Measurements from ENCODE around the gene KRTAP10-3.
"Not testable (repeated sequence)": the region's sequence is repeated elsewhere in the genome, so short reads cannot be mapped to it uniquely, and the experiment has no call there.

The KRTAP10-3 gene

DNA sequence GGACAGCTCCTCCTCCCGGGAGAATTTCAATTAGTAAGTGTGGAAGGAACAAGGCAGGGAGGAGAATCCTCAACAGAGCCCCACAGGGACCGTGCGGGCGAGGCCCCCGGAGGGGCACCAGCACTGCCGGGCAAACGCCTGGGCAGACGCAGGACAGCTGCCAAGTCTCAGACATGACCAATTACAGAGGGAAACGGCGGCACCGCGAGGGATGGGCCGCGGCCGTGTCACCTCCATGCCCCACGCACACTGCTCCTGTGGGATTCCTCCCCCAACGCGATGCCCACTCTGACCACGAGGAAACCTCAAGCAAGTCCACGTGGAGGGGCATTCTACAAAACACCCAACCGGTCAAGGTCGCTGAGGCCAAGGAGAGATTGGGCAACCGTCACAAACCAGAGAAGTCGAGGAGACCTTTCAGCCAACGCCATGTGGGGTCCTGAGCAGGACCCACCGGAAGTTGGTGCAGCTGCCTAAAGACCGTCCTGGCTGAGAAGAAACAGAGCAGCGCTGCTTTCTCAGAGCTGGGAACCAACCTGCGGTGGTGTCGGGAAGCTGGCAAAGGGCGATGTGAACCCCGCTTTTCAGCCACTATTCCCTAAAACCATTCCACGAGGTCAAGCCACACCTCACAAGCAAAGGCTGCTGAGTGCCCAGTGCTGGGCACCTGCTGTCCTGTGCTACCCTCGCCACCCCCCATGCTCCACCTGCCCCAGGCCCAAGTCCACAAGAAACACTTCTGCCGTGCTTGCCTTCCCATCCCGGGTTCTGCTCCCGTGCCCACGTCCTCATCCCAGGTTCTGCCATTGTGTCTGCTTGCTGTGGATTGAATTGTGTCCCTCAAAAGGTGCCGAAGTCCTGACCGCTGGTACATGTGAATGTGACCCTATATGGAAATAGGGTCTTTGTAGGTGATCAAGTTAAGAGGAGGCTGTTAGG, 13.5 kb upstream of the KRTAP10-3 start:
- DNase-seq (ENCODE audit: low read depth, low spot score): no peak

DNA sequence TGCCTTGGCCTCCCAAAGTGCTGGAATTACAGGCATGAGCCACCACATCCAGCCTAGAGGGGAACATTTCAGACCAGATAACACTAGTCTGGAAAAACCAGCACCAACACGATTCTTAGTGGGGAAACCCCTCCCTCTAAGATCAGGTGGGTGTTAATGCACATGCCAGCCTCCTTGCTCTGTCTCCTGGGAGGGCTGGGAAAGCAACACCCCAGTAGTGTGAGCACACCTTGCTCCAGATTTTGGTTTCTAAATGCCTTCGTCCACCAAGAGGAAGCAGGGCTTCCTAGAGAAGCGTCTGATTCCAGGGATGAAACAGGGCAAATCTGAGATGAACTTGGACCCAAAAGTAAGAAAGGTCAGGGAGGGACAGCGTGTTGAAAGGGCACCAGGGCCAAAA, 12.7 kb upstream of the KRTAP10-3 start:
- DNase-seq (ENCODE audit: low read depth, low spot score): no peak

DNA sequence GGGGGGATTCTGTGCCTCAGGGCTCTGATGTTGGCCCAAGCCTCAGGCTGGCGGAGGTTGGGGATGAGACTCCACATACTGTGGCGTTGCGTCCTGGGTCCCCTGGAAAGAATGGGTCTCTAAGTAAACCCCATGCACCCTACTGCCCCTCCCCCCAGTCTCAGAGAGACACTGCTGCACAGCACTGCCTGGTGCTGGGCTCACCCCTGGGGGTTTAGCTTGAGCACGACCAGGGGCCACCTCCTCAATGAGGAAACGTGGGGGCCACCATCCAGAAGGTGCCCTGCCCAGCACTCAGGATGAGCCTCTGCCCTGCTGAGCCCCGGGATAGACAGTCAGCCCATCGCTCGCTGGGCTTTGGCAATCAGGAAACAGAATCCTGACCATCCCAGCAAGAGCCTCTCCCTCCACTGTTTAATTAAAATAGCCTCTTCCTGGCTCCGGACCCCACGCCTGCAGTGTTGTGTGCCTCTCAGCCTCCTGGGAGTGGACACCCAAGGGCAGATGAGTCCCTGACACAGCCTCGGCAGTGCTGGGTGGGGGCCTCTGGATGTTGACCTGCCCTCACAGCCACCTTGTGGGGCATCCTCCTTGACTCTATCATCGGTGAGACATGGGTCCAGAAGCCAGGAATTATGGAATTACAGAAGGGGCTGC, 11.4 kb upstream of the KRTAP10-3 start:
- no peak for DNase-seq (ENCODE audit: low read depth, low spot score)

DNA sequence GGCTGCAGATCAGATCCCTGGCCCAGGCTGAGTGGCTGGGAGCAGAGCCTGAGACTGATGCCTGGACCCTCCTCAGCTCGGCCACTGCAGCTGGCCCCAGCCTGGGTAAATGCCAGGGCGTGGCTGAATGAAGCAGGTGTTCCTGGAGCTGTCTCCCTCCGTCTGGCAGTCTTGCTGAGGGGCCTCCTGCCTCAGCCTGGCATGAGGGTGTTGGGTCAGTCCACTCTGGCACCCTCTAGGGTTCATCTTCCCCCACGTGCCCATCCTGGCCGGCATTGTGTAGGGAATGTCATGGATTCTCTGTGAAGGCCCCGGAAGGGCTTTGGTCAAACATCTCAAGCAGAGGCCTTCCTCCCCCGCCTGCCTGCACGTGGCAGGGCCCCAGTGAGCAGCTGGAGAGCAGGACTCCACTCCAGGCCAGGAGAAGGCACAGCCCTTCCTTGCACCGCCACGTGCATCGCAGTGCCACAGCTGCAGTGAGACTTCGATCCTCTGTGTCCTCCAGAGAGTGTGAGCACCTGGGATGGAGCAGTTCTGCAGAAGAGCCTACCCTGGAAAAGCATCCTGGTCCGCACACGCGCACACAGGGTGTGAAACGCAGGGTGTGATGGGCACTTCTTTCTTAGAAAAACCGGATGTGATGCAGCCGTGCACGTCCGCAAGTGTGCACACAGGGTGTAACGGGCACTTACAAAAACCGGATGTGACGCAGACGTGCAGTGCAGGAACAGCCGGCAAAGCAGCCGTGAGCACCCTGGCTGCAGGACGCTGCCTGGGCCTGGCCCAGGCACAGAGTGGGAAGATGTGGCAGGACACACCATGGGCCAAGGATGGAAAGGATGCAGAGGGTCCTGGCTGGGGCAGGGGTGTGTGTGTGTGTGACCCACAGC, 10.3 kb upstream of the KRTAP10-3 start:
- DNase-seq (ENCODE audit: low read depth, low spot score): no peak

DNA sequence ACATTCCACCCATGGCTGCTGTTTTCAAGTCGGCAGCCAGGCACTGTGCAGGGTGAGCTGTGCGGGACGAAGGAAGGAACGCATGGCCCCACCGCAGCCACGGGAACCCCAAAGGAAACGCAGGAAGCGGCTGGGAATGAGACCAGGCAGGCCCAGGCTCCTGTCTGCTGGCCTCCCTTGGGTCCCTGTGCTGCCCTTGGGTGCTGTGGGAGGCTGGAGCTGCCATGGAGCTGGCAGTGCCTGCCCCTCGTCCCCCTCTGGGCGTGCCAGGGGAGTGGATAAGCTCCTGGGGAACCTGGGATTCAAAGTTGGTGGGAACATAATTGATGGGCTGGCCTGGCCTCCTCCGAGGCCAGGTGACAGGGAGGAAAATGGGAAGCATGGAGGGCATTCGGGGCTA, 9.7 kb upstream of the KRTAP10-3 start:
- no peak for DNase-seq (ENCODE audit: low read depth, low spot score)

DNA sequence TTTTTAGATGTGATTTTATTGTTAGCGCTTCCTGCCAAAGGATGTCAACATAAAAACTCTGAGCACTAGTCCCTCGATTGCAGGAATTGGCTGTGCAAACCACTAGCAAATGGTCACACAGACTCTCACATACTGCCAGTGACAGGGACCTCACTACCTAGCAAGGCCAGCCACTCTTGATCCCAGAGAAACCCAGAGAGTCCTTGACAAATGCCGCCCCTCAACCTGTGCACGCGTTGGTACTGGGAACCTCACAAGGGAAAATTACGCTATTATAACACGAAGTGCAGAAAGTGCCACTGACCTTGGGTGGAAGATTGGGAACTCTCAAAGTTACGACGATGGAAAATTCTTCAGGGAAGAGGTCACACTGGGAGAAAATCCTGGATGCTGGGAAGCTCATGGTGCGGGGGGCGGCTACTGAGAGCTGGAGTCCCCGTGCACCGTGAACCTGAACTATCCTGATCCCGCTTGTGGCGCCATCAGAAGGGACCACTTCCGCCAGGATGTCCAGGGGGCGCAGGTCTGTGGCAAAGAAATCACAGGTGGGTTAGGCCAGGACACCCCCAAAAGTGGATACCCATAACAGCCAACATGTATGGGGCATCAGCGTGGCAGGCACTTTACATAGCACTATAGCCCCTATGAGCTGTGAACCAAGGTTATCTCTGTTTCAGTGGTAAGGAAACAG, 9.0 kb upstream of the KRTAP10-3 start:
- no peak for DNase-seq (ENCODE audit: low read depth, low spot score)

DNA sequence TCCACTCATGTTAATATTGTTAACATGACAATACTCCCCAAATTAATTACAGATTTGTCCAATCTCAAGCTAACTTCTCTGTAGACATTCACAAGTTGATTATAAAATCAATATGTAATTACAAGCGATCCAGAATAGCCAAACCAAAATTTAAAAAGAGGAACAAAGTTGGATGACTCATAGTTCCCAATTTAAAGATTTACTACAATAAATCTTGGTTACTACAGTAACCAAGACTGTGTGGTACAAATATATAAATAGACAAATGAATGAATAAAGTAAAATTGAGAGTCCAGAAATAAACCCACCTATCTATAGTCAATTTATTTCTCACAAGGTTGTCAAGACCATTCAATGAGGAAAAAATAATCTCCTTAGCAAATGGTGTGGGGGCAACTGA, 7.8 kb upstream of the KRTAP10-3 start:
- DNase-seq (ENCODE audit: low read depth, low spot score): no peak

DNA sequence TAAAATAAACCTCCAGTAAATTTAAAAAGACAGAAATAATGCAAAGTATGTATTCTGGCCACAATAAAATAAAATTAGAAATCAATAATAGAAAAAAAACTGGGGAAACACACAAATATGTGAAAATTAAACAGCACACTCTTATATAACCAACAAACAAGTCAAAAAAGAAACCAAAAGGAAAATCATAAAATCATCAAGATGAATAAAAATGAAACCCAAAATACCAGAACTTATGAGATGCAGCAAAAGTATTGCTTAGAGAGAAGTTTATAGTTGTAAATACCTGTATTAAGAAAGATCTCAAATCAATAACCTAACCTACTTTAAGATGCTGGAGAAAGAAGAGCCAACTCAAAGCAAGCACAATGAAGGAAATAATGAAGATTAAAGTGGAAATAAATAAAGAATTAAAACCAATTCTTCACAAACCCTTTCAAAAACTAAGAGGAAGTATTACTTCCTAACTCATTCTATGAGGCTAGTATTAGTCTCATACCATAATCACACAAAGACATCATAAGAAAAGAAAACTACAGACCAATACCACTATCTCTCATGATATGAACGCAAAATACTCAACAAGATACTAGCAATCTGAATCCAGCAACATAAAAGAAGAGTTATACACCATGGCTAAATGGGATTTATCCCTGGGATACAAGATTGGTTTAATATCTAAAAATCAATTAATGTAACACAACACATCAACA, 6.4 kb upstream of the KRTAP10-3 start:
- no peak for DNase-seq (ENCODE audit: low read depth, low spot score)

DNA sequence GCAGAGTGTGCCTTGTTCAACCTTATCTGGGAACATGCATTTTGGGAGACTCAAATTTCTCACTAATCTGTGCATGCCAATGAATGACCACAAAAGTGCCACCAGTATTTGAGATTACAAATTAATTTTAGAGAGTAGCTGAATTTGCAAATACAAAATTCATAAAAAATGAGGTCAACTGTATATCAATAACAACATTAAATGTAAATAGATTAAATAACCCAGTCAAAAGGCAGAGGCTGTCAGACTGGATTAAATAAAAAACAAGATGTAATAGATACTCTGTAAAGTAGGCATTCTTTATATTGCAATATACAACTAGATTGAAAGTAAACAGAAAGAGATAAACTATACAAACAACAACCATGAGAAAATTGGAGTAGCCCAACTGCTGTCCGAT, 5.5 kb upstream of the KRTAP10-3 start:
- no peak for DNase-seq (ENCODE audit: low read depth, low spot score)

DNA sequence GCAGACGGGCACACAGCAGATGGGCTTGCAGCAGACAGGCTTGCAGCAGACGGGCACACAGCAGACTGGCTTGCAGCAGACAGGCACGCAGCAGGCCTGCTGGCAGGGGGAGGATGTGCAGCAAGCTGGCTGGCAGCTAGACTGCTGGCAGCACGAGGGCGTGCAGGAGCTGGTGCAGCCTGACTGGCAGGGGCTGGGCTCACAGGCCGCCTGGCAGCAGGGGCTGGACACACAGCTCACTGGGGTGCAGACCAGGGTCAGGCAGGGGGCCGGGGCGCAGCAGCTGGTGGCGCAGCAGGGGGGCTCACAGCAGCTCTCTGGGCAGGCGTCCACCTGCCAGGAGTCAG, 293 bp downstream of the KRTAP10-3 start:
- DNase-seq (ENCODE audit: low read depth, low spot score): not testable (repeated sequence)

DNA sequence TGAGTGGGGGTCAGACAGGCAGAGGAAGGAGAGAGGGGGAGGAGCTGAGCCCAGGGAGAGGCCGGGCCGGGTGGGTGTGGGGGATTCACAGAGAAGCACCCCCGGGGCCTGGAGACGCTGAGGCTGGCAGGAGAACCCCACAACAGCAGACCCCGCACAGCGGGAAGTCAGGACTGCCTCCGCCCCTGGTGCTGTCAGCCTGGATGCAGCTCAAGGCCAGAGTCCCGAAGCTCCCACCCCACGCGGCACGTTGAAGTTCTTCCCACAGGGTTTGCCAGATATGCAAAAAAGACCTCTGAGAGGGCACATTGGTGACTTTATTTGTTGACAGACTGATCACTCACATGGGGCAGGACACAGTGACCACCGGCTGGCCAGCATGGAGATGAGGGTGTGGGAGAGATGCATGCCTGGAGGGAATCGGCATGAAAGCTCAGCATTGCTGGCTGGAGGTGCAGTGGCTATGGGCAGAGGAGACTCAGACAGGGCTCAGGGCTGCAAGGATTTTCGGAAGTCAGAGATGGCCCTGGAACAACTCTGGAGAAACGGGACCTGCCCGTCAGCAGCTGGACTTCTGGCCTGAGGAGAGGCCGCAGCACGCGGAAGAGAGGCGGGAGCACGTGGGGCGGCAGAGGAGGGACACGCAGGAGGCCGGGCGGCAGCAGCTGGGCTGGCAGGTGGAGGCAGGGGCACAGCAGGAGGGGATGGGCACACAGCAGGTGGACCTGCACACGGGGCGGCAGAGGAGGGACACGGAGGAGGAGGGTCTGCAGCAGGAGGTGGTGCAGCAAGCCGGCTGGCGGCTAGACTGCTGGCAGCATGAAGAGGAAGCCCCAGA, 885 bp downstream of the KRTAP10-3 start:
- no peak for DNase-seq (ENCODE audit: low read depth, low spot score)

DNA sequence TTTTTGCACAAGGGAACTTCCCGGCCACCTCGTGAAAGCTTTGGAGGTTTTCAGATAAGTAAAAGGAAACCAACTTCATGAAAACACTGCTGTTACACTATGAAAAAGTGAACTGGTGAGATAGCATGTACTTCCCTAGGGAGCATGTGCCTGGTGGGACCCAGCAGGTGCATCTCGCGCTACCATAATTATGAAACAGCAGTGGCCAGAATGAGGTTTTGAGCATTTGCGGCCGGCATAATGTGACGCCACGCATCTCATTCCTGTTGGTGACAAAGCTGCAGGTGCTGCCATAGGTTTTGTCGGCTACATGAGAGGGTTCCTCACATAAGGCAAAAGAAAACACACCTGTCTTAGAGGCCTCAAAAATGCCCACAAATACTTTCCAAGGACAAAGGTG, 1.7 kb downstream of the KRTAP10-3 start:
- no peak for DNase-seq (ENCODE audit: low read depth, low spot score)

DNA sequence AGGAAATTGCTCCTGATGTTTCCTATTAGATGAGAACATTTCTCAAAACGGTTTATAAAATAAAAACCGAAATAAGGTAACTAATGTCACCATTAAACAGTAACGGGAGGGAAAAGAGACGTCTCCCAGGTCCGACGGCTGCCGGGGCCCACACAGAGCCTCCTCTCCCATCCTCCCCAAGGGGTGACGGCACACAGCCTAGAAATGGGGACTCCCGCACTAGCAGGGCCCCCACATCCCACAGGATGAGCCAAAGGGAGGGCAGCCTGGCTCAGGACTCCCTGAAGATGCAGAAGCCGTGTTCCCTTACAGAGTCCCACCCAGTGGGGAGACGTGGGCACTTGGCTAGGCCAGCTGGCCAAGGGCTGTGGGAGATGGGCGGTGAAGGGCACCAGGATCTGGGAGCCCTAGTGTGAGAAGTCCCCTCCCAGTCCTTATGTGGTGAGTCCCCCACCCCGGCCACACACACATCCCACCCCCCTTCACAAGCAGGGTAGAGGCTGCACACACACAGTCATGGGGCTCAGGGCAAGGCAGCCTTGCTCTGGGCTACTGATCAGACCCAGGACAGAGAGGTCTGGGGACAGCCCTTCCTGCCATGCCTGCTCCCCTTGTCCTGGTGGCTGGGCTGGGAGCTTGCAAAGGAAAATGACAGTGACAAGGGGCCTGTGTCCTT, 3.3 kb downstream of the KRTAP10-3 start:
- no peak for DNase-seq (ENCODE audit: low read depth, low spot score)

DNA sequence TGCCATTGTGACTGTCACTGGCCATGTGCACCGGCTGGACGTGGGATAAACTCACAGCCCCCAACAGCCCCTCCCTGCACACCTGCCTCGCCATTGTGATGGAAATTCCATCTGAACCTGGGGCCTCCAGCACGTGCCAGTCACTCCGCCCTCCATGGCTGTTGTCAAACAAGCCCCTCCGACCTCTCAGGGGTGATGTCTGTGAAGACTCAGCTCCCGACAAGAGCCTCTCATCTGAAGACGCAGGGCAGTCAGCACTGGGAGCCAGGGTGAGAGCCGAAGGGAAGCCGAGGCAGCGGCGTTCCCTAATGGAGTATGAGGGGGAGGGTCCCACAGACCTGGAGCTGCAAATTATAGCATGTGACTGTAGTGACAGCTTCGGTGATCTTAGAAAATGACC, 5.9 kb downstream of the KRTAP10-3 start:
- DNase-seq (ENCODE audit: low read depth, low spot score): no peak

DNA sequence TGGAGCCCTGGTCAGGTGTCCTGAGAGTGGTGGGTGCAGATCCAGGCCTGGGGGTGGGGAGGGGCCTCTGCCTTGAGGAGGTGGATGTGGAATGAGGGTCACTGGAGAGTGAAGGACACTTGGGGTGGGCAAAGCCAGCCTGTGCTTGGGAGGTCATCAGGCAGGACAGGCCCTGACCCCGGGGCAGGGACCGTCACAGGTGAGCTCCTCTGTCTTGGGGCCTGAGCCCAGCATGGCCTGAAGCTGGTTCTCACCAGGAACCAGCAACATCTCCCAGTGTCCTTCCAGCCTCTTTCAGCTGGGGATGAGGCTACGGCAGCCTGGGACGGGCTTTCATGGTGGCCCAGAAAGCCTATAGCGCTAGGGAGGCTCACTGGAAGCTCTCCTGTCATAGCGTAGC, 6.5 kb downstream of the KRTAP10-3 start:
- no peak for DNase-seq (ENCODE audit: low read depth, low spot score)

DNA sequence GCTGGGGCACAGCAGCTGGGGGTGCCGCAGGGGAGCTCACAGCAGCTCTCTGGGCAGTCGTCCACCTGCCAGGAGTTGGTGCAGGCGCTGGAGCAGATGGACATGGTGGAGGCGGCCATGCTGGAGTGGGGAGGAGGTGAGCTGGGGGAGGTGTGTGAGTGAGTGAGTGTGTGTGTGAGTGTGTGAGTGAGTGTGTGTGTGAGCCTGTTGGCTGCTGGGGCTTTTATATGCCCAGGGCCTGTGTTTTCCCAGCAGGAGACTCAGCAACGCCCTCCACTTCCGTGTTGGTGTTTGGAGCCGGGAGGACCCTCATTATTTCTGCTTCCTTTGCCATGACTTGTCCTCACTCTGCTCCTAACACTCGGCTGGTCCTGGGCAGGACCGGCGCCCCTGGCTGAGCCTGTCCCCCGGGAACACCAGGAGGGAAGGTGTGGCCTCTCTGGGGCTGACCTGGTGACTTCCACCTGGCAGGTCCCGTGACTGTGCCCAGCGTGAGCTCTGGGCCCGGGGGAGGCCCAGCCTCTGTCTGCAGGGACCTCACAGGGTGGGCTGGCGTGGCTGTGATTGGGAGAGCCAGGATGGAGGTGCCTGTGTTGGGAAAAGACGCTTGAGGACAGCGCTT, 7.1 kb downstream of the KRTAP10-3 start, which contains the start of gene KRTAP10-2:
Gene KRTAP10-2 (minus strand): TSS at position 166 of the 622 bp plus-strand sequence. CDS start 47 bp downstream, at position 119.
- DNase-seq (ENCODE audit: low read depth, low spot score): no peak

DNA sequence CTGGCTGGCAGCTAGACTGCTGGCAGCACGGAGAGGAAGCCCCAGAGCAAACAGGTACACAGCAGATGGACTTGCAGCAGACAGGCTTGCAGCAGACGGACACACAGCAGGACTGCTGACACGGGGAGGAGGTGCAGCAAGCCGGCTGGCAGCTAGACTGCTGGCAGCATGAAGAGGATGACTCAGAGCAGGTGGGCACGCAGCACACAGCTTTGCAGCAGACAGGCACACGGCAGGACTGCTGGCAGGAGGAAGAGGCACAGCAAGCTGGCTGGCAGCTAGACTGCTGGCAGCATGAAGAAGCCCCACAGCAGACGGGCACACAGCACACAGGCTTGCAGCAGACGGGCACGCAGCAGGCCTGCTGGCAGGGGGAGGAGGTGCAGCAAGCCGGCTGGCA, 7.8 kb downstream of the KRTAP10-3 start:
- no peak for DNase-seq (ENCODE audit: low read depth, low spot score)

DNA sequence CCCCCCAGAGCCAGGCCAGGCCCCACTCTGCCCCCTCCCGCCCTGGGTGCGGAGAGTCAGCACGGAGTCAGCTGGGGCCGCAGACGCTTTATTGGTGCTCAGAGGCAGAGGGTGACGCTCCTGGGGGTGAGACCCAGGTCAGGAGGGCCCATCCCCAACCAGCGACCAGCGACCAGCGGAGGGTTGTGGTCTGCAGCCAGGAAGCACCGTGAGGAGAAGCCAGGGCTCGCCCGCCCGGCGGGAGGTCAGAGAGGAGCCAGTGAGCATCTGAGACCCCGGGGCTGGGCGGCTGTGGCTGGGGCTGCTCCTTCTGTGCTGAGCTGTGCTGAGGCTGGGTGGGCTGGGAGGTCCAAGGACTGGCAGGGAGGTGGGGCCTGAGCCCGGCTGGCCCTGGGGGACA, 8.3 kb downstream of the KRTAP10-3 start:
- not testable (repeated sequence) for DNase-seq (ENCODE audit: low read depth, low spot score)
